Caco-2 (cell line): Measurements from ENCODE around the gene SLC11A1. TPM values are rescaled to one million over a fixed set of nuclear protein-coding genes. Genes with fewer than 3 reads are reported as not detected.

Experiments
- BruUV-seq: library from RNA; stranded (reverse); fragments of 400-500 nt; replicated peaks from 2 replicates; lab custom pipeline; 2021; lab: Mats Ljungman, UMichigan
- CTCF ChIA-PET: fragments of 300-600 bp; sonication (Branson Sonifier 250); formaldehyde crosslinking; loops from one replicate; lab custom pipeline; 2022; ENCODE audit warnings: antibody characterized with exemption; lab: Charles Lee
- POLR2A ChIA-PET: fragments of 300-600 bp; sonication (Branson Sonifier 250); formaldehyde crosslinking; loops from one replicate; lab custom pipeline; 2022; ENCODE audit warnings: antibody characterized with exemption; lab: Charles Lee
- DNase-seq, 2 experiments: peaks; one replicate each; pipeline versions ENCODE4 v3.0.0 to v3.0.0-alpha.2; 2020 to 2022
- H3K27me3 ChIP-seq: replicated peaks from 2 replicates; pipeline ENCODE4 v1.6.0; 2011; ENCODE audit warnings: low read length; ENCODE audit not compliant: control insufficient read depth, insufficient read depth
- H3K36me3 ChIP-seq: 2 replicates; pipeline ENCODE4 v1.5.1; 2011; ENCODE audit warnings: low read length; ENCODE audit not compliant: control insufficient read depth, insufficient read depth
- H3K4me1 ChIP-seq: fragments of 250-450 bp; sonication (Bioruptor Pico); 2 replicates; pipeline ENCODE4 v1.5.1; 2020; ENCODE audit warnings: mild to moderate bottlenecking
- H3K4me3 ChIP-seq: 2 replicates; pipeline ENCODE4 v1.5.1; 2011; ENCODE audit warnings: low read depth, mild to moderate bottlenecking, control low read depth, low read length
- H3K9me3 ChIP-seq: fragments of 250-450 bp; sonication (Bioruptor Pico); 2 replicates; pipeline ENCODE4 v1.5.1; 2020; ENCODE audit warnings: mild to moderate bottlenecking, moderate library complexity
- H3K27ac Mint-ChIP-seq: one replicate; pipeline ENCODE4 v1.8.0; 2022; ENCODE audit warnings: mixed read lengths; ENCODE audit not compliant: unreplicated experiment
- H3K27me3 Mint-ChIP-seq: one replicate; pipeline ENCODE4 v1.8.0; 2022; ENCODE audit warnings: mixed read lengths; ENCODE audit not compliant: insufficient read depth, unreplicated experiment
- H3K36me3 Mint-ChIP-seq: one replicate; pipeline ENCODE4 v1.8.0; 2022; ENCODE audit warnings: mild to moderate bottlenecking, mixed read lengths; ENCODE audit not compliant: insufficient read depth, unreplicated experiment
- H3K4me1 Mint-ChIP-seq: one replicate; pipeline ENCODE4 v1.8.0; 2022; ENCODE audit warnings: low read depth, mixed read lengths; ENCODE audit not compliant: unreplicated experiment
- H3K4me3 Mint-ChIP-seq: one replicate; pipeline ENCODE4 v1.8.0; 2022; ENCODE audit warnings: mild to moderate bottlenecking, moderate library complexity, mixed read lengths; ENCODE audit not compliant: unreplicated experiment
- H3K9me3 Mint-ChIP-seq: one replicate; pipeline ENCODE4 v1.8.0; 2022; ENCODE audit warnings: mixed read lengths; ENCODE audit not compliant: unreplicated experiment
- intact Hi-C: fragments of 100-400 bp; cut with micrococcal nuclease; formaldehyde crosslinking; loops from one replicate; pipeline ENCODE4 v1.10.0; 2022; ENCODE audit not compliant: unreplicated experiment
- total RNA-seq: library from RNA; stranded (reverse); gene quantifications from 2 replicates; pipeline ENCODE4 v1.2.3, GENCODE V29; 2022
- TF ChIP-seq, protein P1 (sequence below), 2 experiments: fragments of 200-600 bp in 1 of 2; IDR thresholded peaks; 1 replicate in 1 of 2; 2 replicates in 1 of 2; pipeline versions ENCODE4 v1.5.1 to v1.8.0; 2011 to 2022; ENCODE audit warnings: antibody characterized with exemption in 1 of 2, control low read depth in 1 of 2, inconsistent platforms in 1 of 2, low read depth in 1 of 2, low read length in 1 of 2, mild to moderate bottlenecking in 1 of 2, moderate library complexity in 1 of 2; ENCODE audit not compliant: insufficient read depth in 1 of 2, severe bottlenecking in 1 of 2, unreplicated experiment in 1 of 2

Gene SLC11A1
- total RNA-seq, 1 experiment from 2014 or later: 0.32 TPM

DNA sequence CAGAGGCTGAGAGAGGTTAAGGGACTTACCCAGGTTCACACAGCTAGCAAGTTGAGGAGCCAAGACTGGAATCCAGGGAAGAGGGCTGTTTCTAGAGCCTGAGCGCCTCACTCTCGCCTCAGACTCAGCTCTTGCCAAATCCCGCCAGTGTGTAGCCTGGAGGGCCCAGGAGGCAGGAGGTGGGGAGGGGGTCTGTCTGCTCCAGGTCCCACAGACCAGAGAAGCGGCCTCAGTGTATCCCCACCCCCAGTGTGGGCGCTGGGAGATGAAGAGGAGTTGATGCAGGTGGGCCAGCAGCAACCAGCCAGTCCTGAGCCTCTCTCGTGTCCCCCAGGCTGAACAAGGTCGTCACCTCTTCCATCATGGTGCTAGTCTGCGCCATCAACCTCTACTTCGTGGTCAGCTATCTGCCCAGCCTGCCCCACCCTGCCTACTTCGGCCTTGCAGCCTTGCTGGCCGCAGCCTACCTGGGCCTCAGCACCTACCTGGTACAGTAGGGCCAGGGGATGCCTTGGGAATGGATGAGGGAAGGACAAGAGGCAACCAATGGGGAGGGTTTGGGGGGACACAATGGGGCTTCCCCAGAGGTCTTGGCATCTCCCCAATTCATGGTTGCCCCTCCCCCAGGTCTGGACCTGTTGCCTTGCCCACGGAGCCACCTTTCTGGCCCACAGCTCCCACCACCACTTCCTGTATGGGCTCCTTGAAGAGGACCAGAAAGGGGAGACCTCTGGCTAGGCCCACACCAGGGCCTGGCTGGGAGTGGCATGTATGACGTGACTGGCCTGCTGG lies 12.4 kb downstream of the SLC11A1 start:
- H3K4me3 ChIP-seq: no peak overlapping the region
- peaks cover 26% of the 10 kb centered on the region for H3K36me3 Mint-ChIP-seq
- H3K9me3 Mint-ChIP-seq: no peaks in the 10 kb centered on the region
- intact Hi-C loops: no loop called here
- H3K4me1 Mint-ChIP-seq: peaks cover 22% of the 10 kb centered on the region
- H3K36me3 ChIP-seq: no peaks in the 10 kb centered on the region
- BruUV-seq: no TSS peak
- TF ChIP-seq, protein P1, sequence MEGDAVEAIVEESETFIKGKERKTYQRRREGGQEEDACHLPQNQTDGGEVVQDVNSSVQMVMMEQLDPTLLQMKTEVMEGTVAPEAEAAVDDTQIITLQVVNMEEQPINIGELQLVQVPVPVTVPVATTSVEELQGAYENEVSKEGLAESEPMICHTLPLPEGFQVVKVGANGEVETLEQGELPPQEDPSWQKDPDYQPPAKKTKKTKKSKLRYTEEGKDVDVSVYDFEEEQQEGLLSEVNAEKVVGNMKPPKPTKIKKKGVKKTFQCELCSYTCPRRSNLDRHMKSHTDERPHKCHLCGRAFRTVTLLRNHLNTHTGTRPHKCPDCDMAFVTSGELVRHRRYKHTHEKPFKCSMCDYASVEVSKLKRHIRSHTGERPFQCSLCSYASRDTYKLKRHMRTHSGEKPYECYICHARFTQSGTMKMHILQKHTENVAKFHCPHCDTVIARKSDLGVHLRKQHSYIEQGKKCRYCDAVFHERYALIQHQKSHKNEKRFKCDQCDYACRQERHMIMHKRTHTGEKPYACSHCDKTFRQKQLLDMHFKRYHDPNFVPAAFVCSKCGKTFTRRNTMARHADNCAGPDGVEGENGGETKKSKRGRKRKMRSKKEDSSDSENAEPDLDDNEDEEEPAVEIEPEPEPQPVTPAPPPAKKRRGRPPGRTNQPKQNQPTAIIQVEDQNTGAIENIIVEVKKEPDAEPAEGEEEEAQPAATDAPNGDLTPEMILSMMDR (IDR thresholded peaks at IDR 0.05; ENCODE audit: insufficient read depth in 1 of 2, low read depth in 1 of 2, low read length in 1 of 2, severe bottlenecking in 1 of 2, unreplicated experiment in 1 of 2): no peak
- H3K27me3 Mint-ChIP-seq: no peaks in the 10 kb centered on the region
- peaks cover 13% of the 10 kb centered on the region for H3K4me1 ChIP-seq
- no peak for DNase-seq
- H3K27ac Mint-ChIP-seq: no peak overlapping the region
- POLR2A ChIA-PET: interaction anchor here (1.2 kb wide), 1 partner anchor 93 kb away, joined by 3 read pairs; no protein-coding TSS in a partner anchor
- no peaks in the 10 kb centered on the region for H3K27me3 ChIP-seq
- no peaks in the 10 kb centered on the region for H3K9me3 ChIP-seq
- CTCF ChIA-PET: interaction anchor here (0.7 to 1.2 kb wide), 3 partner anchors 30 to 102 kb away, joined by 3 read pairs; no protein-coding TSS in a partner anchor
- no peak overlapping the region for H3K4me3 Mint-ChIP-seq

DNA sequence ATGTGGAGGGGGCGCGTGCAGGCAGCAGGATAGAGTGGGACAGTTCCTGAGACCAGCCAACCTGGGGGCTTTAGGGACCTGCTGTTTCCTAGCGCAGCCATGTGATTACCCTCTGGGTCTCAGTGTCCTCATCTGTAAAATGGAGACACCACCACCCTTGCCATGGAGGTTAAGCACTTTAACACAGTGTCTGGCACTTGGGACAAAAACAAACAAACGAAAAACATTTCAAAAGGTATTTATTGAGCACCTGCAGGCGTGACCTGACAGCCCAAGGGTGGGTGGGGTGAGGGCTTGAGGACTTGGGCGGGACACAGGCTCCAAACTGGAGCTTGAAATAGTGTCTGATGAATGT lies 13.0 kb downstream of the SLC11A1 start:
- peaks cover 8% of the 10 kb centered on the region; the same call in 1 of the 2 replicates for H3K4me1 ChIP-seq
- Mint-ChIP-seq H3K4me3 (no peak overlapping the region), H3K36me3 (peaks cover 28% of the 10 kb centered on the region), H3K4me1 (peaks cover 22% of the 10 kb centered on the region), H3K27ac (no peak overlapping the region), H3K27me3 (no peaks in the 10 kb centered on the region), H3K9me3 (no peaks in the 10 kb centered on the region)
- no peaks in the 10 kb centered on the region for H3K36me3 ChIP-seq
- H3K27me3 ChIP-seq: no peaks in the 10 kb centered on the region
- DNase-seq: no peak
- ChIA-PET POLR2A (interaction anchor here (1.2 to 3.4 kb wide), 2 partner anchors 93 to 101 kb away, joined by 3 to 37 read pairs; no protein-coding TSS in a partner anchor), CTCF (interaction anchor here (0.7 to 1.4 kb wide), 2 partner anchors 31 to 122 kb away, joined by 3 to 20 read pairs; no protein-coding TSS in a partner anchor)
- H3K4me3 ChIP-seq: no peak overlapping the region
- TF ChIP-seq, protein P1 (IDR thresholded peaks at IDR 0.05; ENCODE audit: insufficient read depth in 1 of 2, low read depth in 1 of 2, low read length in 1 of 2, severe bottlenecking in 1 of 2, unreplicated experiment in 1 of 2): no peak
- no peaks in the 10 kb centered on the region for H3K9me3 ChIP-seq
- intact Hi-C loops: no loop called here
- BruUV-seq: no TSS peak

DNA sequence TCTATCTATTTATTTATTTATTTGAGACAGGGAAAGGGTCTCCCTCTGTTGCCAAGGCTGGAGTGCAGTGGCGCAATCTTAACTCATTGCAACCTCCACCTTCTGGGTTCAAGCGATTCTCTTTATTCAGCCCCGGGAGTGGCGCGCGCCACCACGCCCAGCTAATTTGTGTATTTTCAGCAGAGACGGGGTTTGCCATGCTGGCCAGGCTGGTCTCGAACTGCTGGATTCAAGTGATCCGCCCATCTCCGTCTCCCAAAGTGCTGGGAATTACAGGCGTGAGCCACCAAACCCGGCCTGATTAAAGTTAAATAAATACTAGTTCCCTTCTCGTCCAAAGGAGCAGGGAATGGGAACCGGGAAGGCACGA lies 13.4 kb downstream of the SLC11A1 start:
- H3K4me1 ChIP-seq: peaks cover 8% of the 10 kb centered on the region; the same call in 1 of the 2 replicates
- H3K9me3 ChIP-seq: no peaks in the 10 kb centered on the region
- Mint-ChIP-seq H3K4me3 (peak overlapping the region; percentile 98), H3K36me3 (peaks cover 32% of the 10 kb centered on the region), H3K4me1 (peaks cover 22% of the 10 kb centered on the region), H3K27ac (peak overlapping the region; percentile 98), H3K27me3 (no peaks in the 10 kb centered on the region), H3K9me3 (no peaks in the 10 kb centered on the region)
- no peaks in the 10 kb centered on the region for H3K36me3 ChIP-seq
- H3K27me3 ChIP-seq: no peaks in the 10 kb centered on the region
- intact Hi-C loops: no loop called here
- TF ChIP-seq, protein P1 (IDR thresholded peaks at IDR 0.05; ENCODE audit: insufficient read depth in 1 of 2, low read depth in 1 of 2, low read length in 1 of 2, severe bottlenecking in 1 of 2, unreplicated experiment in 1 of 2): no peak
- peak overlapping the region; percentile 35 for H3K4me3 ChIP-seq
- POLR2A ChIA-PET: interaction anchor here (1.0 to 3.4 kb wide), 4 partner anchors 83 to 125 kb away, joined by 3 to 37 read pairs (median 3); partner anchors contain the start of genes AAMP and PNKD
- CTCF ChIA-PET: interaction anchor here (0.5 to 2.4 kb wide), 9 partner anchors 24 to 551 kb away, joined by 3 to 28 read pairs (median 8); partner anchors contain the start of genes TTLL4 and VIL1
- BruUV-seq: no TSS peak
- no peak for DNase-seq
